ENCODE data around the gene ADAMTS16. TPM values are rescaled to one million over a fixed set of nuclear protein-coding genes. Genes with fewer than 3 reads are reported as not detected.

ADAMTS16 gene
- total RNA-seq, 4 donors from 2014 or later = 1.5 to 2.8 (median 2.0) TPM

GRCh38 chr5:5156471-5157082 is 16.4 kb downstream of the ADAMTS16 start:
- WGBS, 2 donors = 66% methylated on average over 3 of the region's 3 CpGs
- Histone ChIP-seq H3K36me3 (no peaks in the 10 kb centered on the region), H3K9me3 (no peaks in the 10 kb centered on the region), H3K27ac (no peak overlapping the region), H3K4me3 (no peak overlapping the region), H3K27me3 (no peaks in the 10 kb centered on the region), H3K4me1 (peaks cover 0 to 7% (median 0%) of the 10 kb centered on the region in 4 donors)
- no peak for DNase-seq (ENCODE audit: low spot score in 2 of 2)
- TF ChIP-seq CTCF (IDR thresholded peaks at IDR 0.05) = no peak
- no peak for TF ChIP-seq EP300 (IDR thresholded peaks at IDR 0.05)
- TF ChIP-seq POLR2A (IDR thresholded peaks at IDR 0.05) = no peak

GRCh38 chr5:5158472-5158895 is 18.4 kb downstream of the ADAMTS16 start:
- DNase-seq (ENCODE audit: low spot score in 2 of 2) = no peak
- Histone ChIP-seq H3K4me1 (peaks cover 0 to 8% (median 0%) of the 10 kb centered on the region in 4 donors), H3K27ac (no peak overlapping the region), H3K9me3 (no peaks in the 10 kb centered on the region), H3K27me3 (no peaks in the 10 kb centered on the region), H3K36me3 (no peaks in the 10 kb centered on the region), H3K4me3 (no peak overlapping the region)
- no peak for TF ChIP-seq POLR2A (IDR thresholded peaks at IDR 0.05)
- no peak for TF ChIP-seq CTCF (IDR thresholded peaks at IDR 0.05)
- no peak for TF ChIP-seq EP300 (IDR thresholded peaks at IDR 0.05)
- 37 to 74% methylated on average over 1 of the region's 1 CpG for WGBS, 2 donors

DNA sequence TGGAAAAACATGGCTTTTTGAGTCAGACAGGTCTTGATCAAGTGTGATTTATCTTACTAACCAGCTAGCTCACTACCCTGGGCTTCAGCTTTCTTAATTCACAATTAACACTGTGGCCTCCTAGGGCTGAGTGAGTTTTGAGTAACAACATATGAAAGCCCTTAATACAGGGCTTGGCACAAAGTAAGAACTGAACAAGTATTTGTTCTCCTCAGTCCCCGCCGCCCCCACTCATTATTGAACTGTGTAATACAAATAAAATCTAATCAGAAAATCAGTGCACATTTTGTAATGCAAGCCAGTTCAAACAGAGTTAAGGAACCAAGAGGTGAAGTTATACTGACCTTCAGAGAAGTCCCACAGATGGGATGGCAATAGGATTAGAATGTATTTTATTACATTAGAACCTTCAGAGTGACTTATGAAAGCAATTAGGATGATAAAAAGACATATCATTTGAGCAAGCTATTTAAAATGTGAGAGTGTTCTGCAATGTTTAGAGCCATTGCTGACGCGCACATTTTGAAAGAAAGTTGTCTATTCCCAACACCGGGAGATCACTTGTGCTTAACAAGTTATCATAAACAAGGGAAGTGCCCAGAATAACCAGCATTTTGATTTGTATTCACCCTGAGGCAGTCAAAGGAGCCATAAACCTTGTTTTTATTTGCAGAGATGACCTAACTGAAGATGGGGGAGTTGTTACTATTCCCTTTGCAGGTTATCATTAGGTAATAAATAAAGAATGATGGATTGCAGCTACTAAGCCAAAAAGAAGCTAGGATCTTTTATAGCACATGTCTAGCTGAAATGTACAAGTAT is 19.4 kb downstream of the ADAMTS16 start:
- 26% methylated on average over 5 of the region's 5 CpGs for WGBS, 2 donors
- H3K4me1 ChIP-seq = peaks cover 0 to 12% (median 0%) of the 10 kb centered on the region in 4 donors
- peak overlapping the region in 1 of 4 donors; percentile 39 for H3K27ac ChIP-seq
- H3K4me3 ChIP-seq = no peak overlapping the region
- DNase-seq (ENCODE audit: low spot score in 2 of 2) = no peak
- no peaks in the 10 kb centered on the region for H3K9me3 ChIP-seq
- H3K36me3 ChIP-seq = no peaks in the 10 kb centered on the region
- no peaks in the 10 kb centered on the region for H3K27me3 ChIP-seq
- TF ChIP-seq EP300 (IDR thresholded peaks at IDR 0.05) = no peak
- TF ChIP-seq POLR2A (IDR thresholded peaks at IDR 0.05) = no peak
- TF ChIP-seq CTCF (IDR thresholded peaks at IDR 0.05) = no peak

DNA sequence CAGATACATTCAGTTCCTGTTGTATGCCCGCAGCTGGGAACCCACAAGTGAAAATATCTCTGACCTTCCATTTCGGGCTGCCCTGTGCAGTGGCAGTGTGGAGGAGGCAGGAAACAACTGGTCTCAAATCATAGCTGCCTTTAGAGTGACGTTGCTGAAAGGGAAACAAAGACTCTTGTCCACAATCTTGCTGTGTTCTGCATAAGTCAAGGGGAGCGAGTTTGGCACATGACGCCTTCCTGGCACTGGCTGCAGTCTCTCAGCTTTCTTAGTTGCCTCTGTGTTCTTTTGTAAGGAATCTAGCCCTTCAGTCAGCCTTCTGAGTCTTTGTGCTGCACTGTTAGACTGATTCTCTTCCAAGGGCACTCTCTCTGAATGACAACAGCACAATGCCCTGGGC is 24.0 kb downstream of the ADAMTS16 start:
- H3K27ac ChIP-seq = peak overlapping the region; percentile 41 to 89 (median 71)
- peak in 1 of 2 donors; percentile 85 for TF ChIP-seq EP300 (IDR thresholded peaks at IDR 0.05)
- no peak for TF ChIP-seq CTCF (IDR thresholded peaks at IDR 0.05)
- no peaks in the 10 kb centered on the region for H3K27me3 ChIP-seq
- WGBS, 2 donors = 45 to 56% methylated on average over 5 of the region's 5 CpGs
- H3K9me3 ChIP-seq = no peaks in the 10 kb centered on the region
- DNase-seq (ENCODE audit: low spot score in 2 of 2) = no peak
- peaks cover 0 to 19% (median 0%) of the 10 kb centered on the region in 4 donors for H3K4me1 ChIP-seq
- peak overlapping the region in 1 of 4 donors; percentile 3 for H3K4me3 ChIP-seq
- H3K36me3 ChIP-seq = no peaks in the 10 kb centered on the region

- no peaks in the 10 kb centered on the region for H3K36me3 ChIP-seq
- DNase-seq (ENCODE audit: low spot score in 2 of 2) = no peak
- peaks cover 0 to 15% (median 0%) of the 10 kb centered on the region in 4 donors for H3K4me1 ChIP-seq
- H3K27ac ChIP-seq = peak overlapping the region in 2 of 4 donors; percentile 87 to 89
- no peaks in the 10 kb centered on the region for H3K9me3 ChIP-seq
- TF ChIP-seq EP300 (IDR thresholded peaks at IDR 0.05) (no peak), POLR2A (IDR thresholded peaks at IDR 0.05) (no peak), CTCF (IDR thresholded peaks at IDR 0.05) (no peak)
- H3K4me3 ChIP-seq = no peak overlapping the region
- H3K27me3 ChIP-seq = no peaks in the 10 kb centered on the region
- WGBS, 2 donors = 69 to 81% methylated on average over 9 of the region's 9 CpGs
These were observed 25.4 kb downstream of the ADAMTS16 start for GRCh38 chr5:5165541-5166002.
